ENCODE data around the gene CYP26C1.

- no peak for TF ChIP-seq CTCF (IDR thresholded peaks at IDR 0.05; ENCODE audit: poor library complexity)
- TF ChIP-seq EZH2 (IDR thresholded peaks at IDR 0.05; ENCODE audit: borderline replicate concordance): no peak
These were observed 442 bp downstream of the CYP26C1 start for GRCh38 chr10:93060887-93061593.
